Myometrial cell (primary cell): Measurements from ENCODE around the gene BTC. TPM values are rescaled to one million over a fixed set of nuclear protein-coding genes. Genes with fewer than 3 reads are reported as not detected.

Experiments used
- total RNA-seq: library from RNA; depleted of rRNA; stranded (reverse); fragments of >200 nt; gene quantifications from 2 replicates; pipeline ENCODE4 v1.2.3, GENCODE V29; 2015

The BTC gene
- not detected in 2 replicates for total RNA-seq

GRCh38 chr4:74794382-74795010 is at the start of gene BTC:
BTC (minus strand) TSS chr4:74794523; CDS start chr4:74794325, 198 bp downstream.

Other genes with a start within 250 kb of the BTC start
- 0.18 and 0.58 TPM in 2 replicates for gene PARM1, start 138.6 kb upstream of the BTC start, total RNA-seq